Muscle of back (tissue), 13 donors: ENCODE data around the gene STEEP1. TPM values are rescaled to one million over a fixed set of nuclear protein-coding genes. Genes with fewer than 3 reads are reported as not detected.

ENCODE experiments used
- DNase-seq, 3 donors: peaks; one replicate each; pipeline versions ENCODE4 v3.0.0 to v3.0.0-alpha.2; 2013
- long read RNA-seq, 9 donors: transcript quantifications; one replicate each; lab custom pipeline, GENCODE V29; 2026
- polyA plus RNA-seq, 10 donors: library from polyadenylated mRNA; unstranded; fragments of 120-200 nt; gene quantifications; one replicate each; pipeline ENCODE4 v1.2.1, GENCODE V29; 2013; ENCODE audit not compliant: insufficient read length in 10 of 10

The STEEP1 gene
- polyA plus RNA-seq: 10 to 100 TPM; 13.7 to 19.0 (median 16.1) TPM
- long read RNA-seq, donor 1, partial matches to known transcripts: 0 of 2 reads
- long read RNA-seq, donor 1, other reads (novel, unspliced or antisense): 0 of 2 reads
- long read RNA-seq, donor 2, partial matches to known transcripts: 0 of 1 reads
- long read RNA-seq, donor 2, other reads (novel, unspliced or antisense): 0 of 1 reads
- long read RNA-seq, donor 3: 0 reads
- long read RNA-seq, donor 4, partial matches to known transcripts: 0 of 2 reads
- long read RNA-seq, donor 4, other reads (novel, unspliced or antisense): 0 of 2 reads
- long read RNA-seq, donor 5, partial matches to known transcripts: 0 of 1 reads
- long read RNA-seq, donor 5, other reads (novel, unspliced or antisense): 0 of 1 reads
- long read RNA-seq, donor 6, partial matches to known transcripts: 0 of 3 reads
- long read RNA-seq, donor 6, other reads (novel, unspliced or antisense): 0 of 3 reads
- long read RNA-seq, donor 7, partial matches to known transcripts: 0 of 1 reads
- long read RNA-seq, donor 7, other reads (novel, unspliced or antisense): 0 of 1 reads
- long read RNA-seq, donor 8: 0 reads
- long read RNA-seq, donor 9, partial matches to known transcripts: 0 of 1 reads
- long read RNA-seq, donor 9, other reads (novel, unspliced or antisense): 0 of 1 reads

GRCh38 chrX:119565107-119565663 lies at the start of gene STEEP1:
Gene STEEP1, minus strand, starts transcription at chrX:119565409. Its CDS starts 54 bp downstream, at chrX:119565355.
- peak; percentile 90 to 95 (median 91) for DNase-seq

- no peak for DNase-seq
These were observed 49.6 kb upstream of the STEEP1 start for GRCh38 chrX:119614776-119615175.

- DNase-seq: no peak
These were observed 41.8 kb upstream of the STEEP1 start for GRCh38 chrX:119607018-119607389.

- DNase-seq: peak; percentile 91 to 96 (median 94)
These were observed 41.2 kb upstream of the STEEP1 start, which contains the start of gene NKRF for GRCh38 chrX:119606280-119607017. Gene NKRF, minus strand, starts transcription at chrX:119606424.

GRCh38 chrX:119605464-119606279 lies 40.5 kb upstream of the STEEP1 start:
- peak in 2 of 3 donors; percentile 2 to 40 for DNase-seq

- DNase-seq: peak in 2 of 3 donors; percentile 10 to 28
These were observed 39.7 kb upstream of the STEEP1 start for GRCh38 chrX:119604766-119605463.

GRCh38 chrX:119602701-119603255 lies 37.6 kb upstream of the STEEP1 start:
- no peak for DNase-seq

- no peak for DNase-seq
These were observed 24.6 kb upstream of the STEEP1 start for GRCh38 chrX:119589810-119590209.

GRCh38 chrX:119583431-119584059 lies 18.3 kb upstream of the STEEP1 start:
- DNase-seq: no peak

- no peak for DNase-seq
These were observed 14.2 kb upstream of the STEEP1 start for GRCh38 chrX:119579414-119579813.

- DNase-seq: peak; percentile 89 to 95 (median 92)
These were observed 9.4 kb upstream of the STEEP1 start, which contains the start of gene UBE2A for GRCh38 chrX:119574394-119575266. Gene UBE2A, plus strand, starts transcription at chrX:119574563. Its CDS starts 149 bp downstream, at chrX:119574712.

- DNase-seq: peak; percentile 4 to 82 (median 61)
These were observed 8.7 kb upstream of the STEEP1 start for GRCh38 chrX:119573840-119574393.

- no peak for DNase-seq
These were observed 8.0 kb upstream of the STEEP1 start for GRCh38 chrX:119573222-119573621.

GRCh38 chrX:119570351-119570835 lies 5.2 kb upstream of the STEEP1 start:
- DNase-seq: no peak

- DNase-seq: no peak
These were observed 12.7 kb downstream of the STEEP1 start for GRCh38 chrX:119552508-119552907.

GRCh38 chrX:119549327-119550016 lies 15.7 kb downstream of the STEEP1 start:
- no peak for DNase-seq

- DNase-seq: no peak
These were observed 24.0 kb downstream of the STEEP1 start for GRCh38 chrX:119541188-119541587.
